Left kidney (tissue), 2 donors: ENCODE measurements around the gene LEKR1. TPM values are rescaled to one million over a fixed set of nuclear protein-coding genes. Genes with fewer than 3 reads are reported as not detected.
"Not testable (repeated sequence)": the region's sequence is repeated elsewhere in the genome, so short reads cannot be mapped to it uniquely, and the experiment has no call there.

Source experiments
- DNase-seq: peaks from one replicate; pipeline ENCODE4 v3.0.0-alpha.2; 2013
- polyA plus RNA-seq: library from polyadenylated mRNA; unstranded; fragments of 120-200 nt; gene quantifications from one replicate; pipeline ENCODE4 v1.2.1, GENCODE V29; 2013; ENCODE audit not compliant: insufficient read length

LEKR1 gene
- polyA plus RNA-seq, 1 donor: 3.2 TPM

DNA sequence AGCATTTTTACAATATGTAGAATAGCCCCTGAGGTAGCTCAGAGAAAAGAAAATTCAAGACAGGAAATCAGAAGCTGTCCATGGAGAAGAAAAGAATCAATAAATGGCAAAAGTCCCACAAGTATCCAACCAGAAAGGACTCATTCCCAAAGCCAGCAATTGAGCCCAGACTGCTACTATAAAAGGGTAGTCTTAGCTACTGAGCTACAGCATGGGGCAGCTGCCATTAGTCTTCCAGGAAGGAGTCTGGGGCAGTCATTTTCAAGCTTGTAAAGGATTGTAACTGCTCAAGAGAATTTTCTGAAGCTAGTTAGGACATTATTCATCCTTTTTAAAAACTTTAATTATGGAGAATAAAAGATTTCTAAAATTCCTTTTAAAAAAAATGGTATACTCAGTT, 10.5 kb downstream of the LEKR1 start:
- no peak for DNase-seq

DNA sequence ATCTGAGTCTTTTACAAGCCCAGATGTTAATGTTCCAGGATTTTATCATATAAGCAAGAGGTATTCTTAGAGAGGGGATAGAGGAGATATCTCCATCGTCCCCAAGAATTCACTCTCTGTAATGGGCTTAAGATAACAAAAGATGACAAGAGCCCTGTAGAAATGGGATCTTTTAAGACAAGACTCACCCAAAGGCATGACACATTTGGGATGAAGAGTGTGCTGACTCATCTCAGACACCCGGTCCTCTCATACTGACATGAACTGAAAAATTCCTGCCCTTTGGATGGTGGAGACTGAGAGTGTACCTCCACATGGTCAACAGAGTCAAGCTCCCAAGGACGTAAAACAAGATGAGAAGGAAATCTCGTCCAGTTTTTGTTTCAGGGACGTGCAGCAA, 11.0 kb downstream of the LEKR1 start:
- no peak for DNase-seq

DNA sequence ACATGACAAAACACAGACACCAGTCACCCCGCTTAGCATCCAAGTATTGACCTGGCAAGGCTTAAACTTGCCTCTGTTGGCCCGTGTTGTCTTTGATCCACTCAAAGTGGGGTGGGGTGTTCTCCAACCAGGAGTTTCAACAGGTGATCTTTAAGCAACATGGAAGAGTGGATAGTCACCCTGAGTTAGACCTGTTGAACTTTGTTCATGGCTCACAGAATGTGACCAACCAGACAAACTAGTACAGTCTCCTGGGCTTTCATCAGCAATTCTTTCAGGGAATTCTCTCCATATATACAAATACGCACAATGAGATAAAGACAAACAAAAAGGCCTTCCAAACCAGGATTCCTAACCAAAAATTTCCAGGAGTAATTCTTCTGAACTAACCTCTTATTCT, 11.9 kb downstream of the LEKR1 start:
- no peak for DNase-seq

DNA sequence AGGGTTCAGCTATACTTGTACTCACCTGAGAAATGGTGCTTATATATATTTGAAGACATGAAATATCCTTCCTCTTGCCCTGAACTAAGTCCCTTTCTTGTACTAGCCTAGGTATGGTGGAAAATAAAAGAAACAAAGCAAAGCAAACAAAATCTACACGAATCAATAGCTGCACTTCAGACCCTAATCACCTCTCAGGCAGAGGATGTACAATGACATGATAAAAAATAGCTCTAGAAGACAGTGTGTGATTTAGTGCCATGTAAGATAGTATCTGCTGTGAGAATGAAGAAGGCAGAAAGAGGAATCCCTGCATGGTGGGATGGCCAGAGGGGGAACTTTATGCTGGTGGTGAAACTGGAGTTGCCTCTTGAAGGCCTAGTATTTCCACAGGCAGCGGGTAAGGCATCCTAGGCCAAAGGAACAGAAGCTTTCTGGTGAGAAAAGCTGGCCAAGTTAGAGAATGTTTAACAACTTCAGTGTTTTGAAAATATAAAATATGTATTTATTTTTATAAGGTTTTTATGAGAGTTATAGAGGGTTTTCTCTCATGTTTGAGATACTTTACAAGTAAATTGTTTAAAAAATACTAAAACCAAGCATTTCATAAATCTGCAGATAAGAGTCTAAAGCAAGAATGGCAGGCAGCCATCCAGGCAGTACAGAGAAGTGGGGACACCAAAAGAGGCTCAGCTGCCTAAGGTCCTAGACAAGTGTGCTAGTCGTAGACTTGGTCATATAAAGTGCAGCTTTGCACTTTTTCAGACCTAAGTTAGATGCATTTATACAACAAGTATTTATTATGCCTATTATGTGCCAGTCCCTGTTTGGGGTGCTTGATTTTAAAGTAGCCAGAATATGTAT, 14.9 kb downstream of the LEKR1 start:
- no peak for DNase-seq

DNA sequence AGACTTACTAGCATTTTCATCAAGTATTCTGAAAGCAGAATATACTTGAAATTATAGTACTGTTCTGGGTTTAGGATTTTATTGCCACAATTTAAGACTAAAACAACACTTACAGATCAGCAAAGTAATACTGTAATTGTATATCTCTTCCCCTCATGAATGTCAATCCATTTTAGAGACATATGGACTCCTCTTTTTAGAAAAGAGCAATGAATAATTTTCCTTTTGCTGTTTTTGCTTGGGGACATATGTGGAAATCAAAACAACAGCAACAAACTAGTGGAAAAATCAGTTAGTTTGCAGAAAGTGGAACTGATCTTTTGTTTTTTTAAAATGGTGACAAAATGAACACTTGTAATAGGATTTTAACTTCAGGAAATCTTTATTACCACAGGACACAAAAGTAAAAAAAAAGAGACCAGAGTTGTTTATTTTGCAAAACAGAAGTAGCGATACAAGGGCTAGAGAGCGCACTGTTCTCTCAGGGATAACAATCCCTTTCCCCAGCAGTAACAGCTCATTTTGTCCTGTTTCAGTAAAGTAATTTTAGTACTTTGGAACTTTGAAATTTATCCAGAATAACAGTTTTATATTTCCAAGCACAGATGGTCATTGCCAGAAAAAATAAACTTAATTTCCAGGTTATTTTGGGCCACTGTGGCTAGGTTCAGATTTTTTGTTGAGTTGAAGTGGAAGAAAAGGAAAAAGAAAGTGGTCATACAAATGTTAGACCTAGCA, 17.1 kb downstream of the LEKR1 start:
- no peak for DNase-seq

DNA sequence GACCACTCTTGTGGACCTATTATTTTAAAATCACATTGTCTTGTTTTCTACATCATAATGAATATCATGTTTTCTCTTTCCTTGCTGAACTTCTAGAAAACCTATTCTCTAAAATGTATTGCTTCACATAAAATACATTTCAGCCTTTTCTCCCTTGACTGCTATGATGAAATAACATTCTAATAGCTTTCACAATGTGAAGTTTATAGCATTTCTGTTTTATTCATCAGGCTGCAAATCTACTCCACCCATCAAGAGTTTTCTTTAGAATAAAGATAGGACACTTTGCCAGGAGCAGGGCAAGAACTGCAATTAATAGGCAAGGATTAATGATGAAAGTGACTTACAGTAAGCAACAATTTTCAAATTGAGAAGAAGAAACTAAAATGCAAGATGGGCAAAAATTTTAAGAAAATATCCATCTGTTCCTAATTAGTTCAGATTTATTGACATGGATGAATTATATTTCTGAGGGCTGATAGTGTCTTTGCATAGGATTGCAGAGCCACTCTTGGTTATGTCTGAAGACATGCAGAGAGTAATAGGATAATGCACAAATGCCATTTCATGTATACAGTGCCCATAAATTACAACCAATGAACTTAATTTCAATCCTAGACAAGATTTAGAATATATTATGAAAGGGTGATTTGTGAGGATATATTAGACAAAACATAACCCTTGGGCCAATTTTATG, 21.7 kb downstream of the LEKR1 start:
- no peak for DNase-seq

DNA sequence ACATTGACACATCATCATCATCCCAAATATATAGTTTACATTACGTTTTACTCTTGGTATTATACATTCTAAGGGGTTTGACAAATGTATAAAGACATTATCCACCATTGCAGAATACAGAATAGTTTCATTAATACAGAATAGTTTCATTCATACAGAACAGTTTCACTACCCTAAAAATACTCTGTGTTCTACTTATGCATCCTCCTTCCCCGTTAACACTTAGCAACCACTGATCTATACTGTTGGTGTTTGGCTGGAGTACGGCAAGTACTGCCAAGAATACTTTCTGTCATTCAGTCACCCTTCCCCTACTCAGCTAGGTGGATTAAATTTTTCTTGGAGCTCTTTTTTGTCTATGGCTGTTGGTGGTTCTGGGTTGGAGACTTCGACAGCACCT, 33.4 kb downstream of the LEKR1 start:
- DNase-seq: no peak

DNA sequence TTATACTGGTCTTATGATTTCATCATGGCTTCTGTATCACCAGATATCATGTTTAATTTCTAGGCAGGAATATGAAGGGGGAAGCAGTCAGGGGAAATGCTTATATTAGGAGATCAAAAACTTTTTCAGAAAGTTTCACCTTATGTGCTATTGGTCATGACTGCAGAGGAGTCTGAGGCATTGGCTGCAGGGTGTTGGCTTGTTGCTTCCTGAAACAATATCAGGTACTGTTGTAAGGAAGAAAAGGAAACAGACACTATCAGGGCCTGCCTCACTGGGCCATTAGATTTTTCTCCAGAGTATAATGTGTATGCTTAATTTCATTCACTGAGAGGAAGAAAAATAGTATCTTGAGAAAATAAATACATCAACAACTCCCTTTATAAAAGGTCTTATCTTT, 34.7 kb downstream of the LEKR1 start:
- DNase-seq: no peak

DNA sequence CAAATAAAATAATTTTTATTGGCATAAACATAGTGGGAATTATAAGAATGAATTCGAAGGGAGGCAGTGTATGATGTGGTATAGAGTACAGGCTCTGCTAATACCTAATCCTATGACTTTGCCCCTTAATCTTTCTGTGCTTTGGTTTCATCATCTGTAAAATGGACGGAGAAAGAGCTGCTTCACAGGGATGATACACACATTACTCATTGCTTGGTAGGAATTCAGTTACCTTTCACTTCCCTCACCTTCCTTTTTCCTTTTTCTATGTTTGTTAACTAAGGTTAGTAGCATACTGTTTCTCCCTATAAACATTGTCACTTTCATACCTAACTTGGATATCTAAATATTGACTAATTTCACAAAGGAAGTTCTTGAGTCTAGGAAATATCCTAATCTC, 36.2 kb downstream of the LEKR1 start:
- DNase-seq: no peak

DNA sequence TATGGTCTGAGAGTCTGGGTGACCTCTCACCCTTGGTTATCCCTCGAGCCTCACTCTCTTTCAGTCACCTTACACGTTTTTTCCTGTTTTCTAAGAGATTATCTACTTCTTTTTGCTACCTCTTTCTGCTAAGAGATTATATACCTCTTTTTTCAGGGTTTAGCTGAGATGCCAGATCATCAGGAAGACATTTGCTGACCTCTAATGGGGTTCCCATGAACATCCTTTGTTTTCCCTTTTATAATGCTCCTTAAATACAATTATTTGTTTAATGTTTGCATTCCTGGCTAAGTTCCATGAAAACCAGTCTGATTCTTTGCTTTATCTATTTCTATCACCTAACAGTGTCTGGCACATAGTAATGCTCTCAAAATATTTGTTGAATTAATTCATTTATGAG, 39.6 kb downstream of the LEKR1 start:
- DNase-seq: no peak

DNA sequence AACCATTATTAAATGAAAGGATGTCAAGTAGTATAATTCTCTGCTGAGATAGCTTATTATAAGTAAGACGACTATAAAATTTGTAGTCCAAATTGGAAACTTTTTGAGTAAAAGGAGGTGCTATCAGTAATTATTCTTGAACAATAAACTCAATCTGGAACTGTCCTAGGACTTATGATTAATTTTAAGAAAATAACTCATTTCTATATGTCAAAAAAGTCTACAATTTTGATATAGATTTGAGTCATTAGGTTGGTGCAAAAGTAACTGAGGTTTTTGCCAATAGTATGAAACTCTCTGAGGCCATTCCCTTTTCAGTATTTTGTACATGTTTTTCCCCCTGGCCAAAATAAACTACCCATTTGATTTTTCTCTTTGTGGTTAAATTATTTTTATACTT, 41.0 kb downstream of the LEKR1 start:
- DNase-seq: no peak

DNA sequence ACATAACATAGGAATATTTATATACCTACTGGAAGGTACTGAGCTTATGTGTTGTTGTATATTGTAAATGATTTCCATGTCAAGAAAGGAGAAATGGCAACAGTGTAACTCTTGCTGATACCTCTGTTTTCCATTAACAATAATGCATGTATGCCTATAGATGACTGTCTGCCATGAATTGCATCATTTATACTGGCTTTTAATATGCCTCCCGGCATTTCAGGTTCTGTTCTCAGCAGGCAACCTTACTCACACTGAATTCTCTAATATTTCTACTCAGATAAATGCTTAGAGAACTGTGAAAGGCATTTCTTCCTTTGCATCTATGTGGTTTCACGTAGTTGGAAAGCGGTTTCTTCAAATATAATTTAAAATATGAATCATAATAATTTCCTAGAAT, 41.8 kb downstream of the LEKR1 start:
- no peak for DNase-seq

DNA sequence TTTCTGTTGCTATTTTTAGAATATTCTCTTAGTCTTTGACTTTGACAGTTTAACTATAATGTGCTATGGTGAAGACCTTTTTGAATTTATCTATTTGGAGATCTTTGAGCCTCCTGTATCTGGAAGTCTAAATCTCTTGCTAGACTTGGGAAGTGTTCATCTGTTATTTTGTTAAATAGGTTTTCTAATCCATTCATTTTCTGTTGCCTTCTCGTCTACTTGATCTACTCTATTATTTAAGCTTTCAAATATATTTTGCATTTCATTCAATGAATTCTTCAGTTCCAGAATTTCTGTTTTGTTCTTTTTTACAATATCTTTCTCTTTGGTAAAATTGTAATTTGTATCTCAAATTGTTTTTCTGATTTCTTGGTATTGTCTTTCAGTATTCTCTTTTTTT, 47.8 kb downstream of the LEKR1 start:
- DNase-seq: no peak

DNA sequence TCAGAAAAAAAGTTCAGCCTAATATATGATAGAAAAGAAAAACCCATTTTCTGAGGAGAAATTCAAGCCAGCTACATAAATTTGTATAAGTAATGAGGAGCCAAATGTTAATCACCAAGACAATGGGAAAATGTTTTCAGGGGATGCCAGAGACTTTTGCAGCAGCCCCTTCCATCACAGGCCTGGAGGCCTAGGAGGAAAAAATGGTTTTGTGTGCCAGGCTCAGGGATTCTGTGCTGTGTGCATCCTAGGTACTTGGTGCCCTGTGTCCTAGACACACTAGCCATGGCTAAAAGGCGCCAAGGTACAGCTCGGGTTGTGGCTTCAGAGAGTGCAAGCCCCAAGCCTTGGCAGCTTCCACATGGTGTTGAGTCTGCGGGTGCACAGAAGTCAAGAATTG, 53.3 kb downstream of the LEKR1 start:
- not testable (repeated sequence) for DNase-seq

DNA sequence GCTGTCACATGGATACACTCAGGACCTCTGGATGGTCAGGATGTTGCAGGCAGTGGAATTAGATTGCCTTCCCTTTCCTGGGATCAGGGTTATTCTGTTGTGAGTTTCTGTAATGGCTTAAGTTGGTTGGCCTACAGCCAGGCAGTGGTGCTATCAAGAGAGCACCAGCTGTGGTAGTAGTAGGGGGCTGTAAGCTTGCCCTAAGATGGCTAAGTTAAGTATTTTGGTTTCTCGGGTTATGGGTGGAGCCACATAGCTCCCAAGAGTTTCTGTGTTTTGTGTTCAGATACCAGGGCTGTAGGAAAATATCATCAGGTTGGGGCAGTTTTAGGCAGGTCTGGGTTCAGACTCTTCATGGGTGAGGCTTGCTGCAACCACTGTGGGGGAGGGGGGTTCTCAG, 59.6 kb downstream of the LEKR1 start:
- DNase-seq: no peak

DNA sequence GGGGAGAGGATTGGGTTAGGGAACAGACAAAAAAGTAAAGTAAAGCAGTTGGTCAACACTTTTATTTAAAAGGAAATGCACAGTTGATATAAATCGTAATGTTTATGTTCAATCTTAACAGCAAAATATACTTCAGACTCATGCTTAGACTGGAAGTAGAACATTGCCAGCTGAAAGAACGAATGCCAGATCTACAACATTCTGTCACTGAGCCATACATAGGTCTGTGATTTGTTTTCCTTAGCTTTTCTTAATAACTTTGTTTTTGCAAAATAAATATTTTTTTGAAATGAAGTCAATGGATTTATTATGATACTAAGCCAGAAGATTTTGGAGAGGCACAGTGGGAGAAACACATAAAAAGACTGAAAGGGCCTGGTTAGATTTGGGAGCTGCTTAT, 62.0 kb downstream of the LEKR1 start:
- no peak for DNase-seq

DNA sequence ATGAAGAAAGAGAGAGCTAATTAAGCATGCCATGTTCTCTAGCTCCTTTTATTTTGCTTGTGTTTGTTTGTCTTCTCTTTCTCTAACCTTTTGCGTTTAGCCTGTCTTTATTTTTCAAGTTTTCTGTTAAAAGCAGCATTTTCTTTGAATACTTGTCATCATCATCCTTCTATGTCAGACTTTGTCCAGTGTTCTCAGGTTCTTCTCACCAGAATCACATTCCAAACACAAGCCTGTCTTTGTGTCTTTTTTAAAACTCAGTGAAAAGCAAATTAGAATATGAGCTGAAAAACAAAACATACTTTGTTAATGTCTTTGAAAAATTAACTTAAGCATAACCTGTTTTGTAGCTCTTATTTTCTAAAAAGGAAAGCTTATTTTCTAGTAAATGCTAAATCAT, 62.4 kb downstream of the LEKR1 start:
- no peak for DNase-seq

DNA sequence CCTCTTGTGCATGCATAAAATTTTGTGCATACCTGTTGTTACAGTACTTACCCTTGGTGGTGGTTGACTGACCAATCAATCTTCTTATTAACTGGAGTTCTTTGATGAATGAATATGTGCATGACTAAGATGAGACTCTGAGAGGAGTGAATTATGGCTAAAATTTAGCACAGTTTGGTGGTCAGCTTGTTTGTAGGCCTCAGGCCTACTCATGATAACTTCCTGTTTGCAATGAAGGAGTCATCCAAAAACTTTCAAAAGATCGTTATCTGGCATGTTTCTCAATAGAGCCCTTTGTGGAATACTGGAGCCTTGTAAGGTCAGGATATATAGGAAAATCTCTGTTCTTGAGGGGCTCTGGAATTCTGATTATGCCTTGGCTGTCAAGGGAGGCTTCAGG, 66.5 kb downstream of the LEKR1 start:
- DNase-seq: no peak

DNA sequence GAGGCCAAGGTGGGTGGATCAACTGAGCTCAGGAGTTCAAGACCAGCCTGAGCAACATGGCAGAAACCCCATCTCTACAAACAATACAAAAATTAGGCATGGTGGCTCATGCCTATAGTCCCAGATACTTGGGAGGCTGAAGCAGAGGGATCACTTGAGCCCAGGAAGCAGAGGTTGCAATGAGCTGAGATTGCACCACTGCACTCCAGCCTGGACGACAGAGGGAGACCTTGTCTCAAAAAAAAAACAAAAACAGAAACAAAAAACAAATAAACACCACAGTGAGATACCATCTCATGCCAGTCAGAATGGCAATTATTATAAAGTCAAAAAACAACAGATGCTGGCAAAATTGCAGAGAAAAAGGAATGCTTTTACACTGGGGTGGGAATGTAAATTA, 69.2 kb downstream of the LEKR1 start:
- DNase-seq: not testable (repeated sequence)

DNA sequence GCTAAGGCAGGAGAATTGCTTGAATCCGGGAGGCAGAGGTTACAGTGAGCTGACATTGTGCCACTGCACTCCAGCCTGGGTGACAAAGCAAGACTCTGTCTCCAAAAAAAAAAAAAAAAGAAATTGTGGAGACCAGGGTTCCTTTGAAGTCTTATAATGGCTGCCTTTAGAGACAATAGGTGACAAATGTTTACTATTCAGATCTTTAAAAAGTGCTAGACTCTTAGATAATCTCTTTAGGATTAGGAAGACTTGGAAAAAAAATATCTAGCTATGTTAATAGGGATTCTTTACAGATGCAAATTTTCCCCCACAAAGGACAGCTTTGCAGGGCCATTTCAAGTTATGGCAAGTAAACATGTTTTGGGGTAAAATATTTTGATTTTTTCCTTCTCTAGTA, 71.7 kb downstream of the LEKR1 start:
- not testable (repeated sequence) for DNase-seq

DNA sequence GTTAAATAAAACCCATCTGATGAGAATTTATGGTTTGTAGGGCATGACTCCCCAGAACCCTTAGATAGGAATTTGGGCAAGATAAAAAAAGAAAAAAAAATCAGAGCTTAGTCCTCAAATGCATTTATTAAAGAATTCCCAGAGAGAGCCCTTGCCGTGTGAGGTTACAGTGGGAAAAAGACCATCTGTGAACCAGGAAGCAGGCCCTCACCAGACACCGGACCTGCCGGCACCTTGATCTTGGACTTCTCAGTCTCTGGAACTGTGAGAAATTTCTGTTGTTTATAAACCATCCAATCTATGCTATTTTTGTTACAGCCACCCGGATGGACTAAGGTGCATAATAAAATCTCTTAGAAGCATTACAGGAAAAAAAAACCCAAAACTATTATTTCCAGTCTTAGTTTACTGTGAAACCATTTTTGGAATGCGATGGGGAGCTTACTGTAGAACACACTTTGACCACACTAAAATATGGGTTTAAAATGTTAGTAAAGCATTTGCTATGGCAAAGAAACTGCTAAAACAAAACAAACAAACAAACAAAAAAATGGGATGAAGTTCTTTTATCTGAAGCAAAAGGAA, 72.2 kb downstream of the LEKR1 start:
- no peak for DNase-seq

DNA sequence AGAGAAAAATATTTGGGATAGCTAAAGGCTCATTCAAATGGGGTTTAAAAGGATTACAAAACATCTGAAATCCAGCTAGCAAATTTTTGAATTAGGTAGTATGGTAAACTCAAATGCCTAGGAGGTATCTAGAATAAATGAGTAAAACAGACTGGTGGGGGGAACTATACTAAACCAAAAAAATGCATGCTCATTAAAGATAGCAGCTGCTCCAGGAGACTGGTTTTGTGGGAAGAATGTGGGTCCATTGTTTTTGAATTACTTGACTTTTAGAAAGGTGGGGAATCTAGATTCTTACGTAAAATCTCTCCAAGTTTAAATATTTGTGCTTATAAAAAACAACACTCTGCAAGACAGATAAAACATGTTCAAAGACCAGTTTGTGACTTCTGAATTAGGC, 73.8 kb downstream of the LEKR1 start:
- no peak for DNase-seq

DNA sequence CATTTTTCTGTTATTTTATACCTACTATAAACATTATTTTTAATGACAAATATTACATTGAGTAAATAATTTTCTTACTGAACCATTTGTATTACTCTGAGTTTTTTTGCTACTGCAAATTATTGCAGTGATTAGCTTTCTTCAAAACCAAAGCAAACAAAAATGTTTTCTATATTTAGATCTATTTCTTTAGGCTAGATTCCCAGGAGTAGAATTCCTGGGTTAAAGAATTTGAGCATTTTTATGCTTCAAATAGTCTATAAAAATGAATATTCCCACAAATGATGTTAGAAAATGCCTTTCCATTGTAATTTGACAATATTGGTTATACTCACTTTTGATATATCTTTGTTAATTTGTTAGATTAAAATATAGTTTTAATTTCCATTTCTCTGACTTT, 76.8 kb downstream of the LEKR1 start:
- DNase-seq: no peak
